Ovary (tissue), 9 donors: ENCODE measurements around the gene PCDHGB2. TPM values are rescaled to one million over a fixed set of nuclear protein-coding genes. Genes with fewer than 3 reads are reported as not detected.
"Not testable (repeated sequence)": the region's sequence is repeated elsewhere in the genome, so short reads cannot be mapped to it uniquely, and the experiment has no call there.

Experiments used
- DNase-seq, 5 donors: peaks; one replicate each; pipeline ENCODE4 v3.0.0-alpha.2; 2019 to 2020
- H3K27ac ChIP-seq, 2 donors: fragments of 200-600 bp; one replicate each; pipeline versions ENCODE4 v1.5.1 to v1.8.0; 2019 to 2022
- H3K27me3 ChIP-seq: fragments of 200-600 bp; one replicate; pipeline ENCODE4 v1.8.0; 2022
- H3K36me3 ChIP-seq: fragments of 200-600 bp; sonication (generic); one replicate; pipeline ENCODE4 v1.5.1; 2019
- H3K4me1 ChIP-seq: one replicate; pipeline ENCODE4 v1.8.1; 2013; ENCODE audit warnings: mild to moderate bottlenecking, moderate library complexity; ENCODE audit not compliant: insufficient read depth
- H3K4me3 ChIP-seq: fragments of 200-600 bp; sonication (generic); one replicate; pipeline ENCODE4 v1.5.1; 2017
- H3K9me3 ChIP-seq, 2 donors: fragments of 200-600 bp in 1 of 2; sonication (generic) in 1 of 2; one replicate each; pipeline versions ENCODE4 v1.5.1 to v1.8.1; 2013 to 2019; ENCODE audit warnings: mild to moderate bottlenecking in 1 of 2, moderate library complexity in 1 of 2
- CTCF ChIP-seq, 3 donors: fragments of 450-650 bp in 2 of 3; fragments of 200-600 bp in 1 of 3; IDR thresholded peaks; one replicate each; pipeline versions ENCODE4 v1.5.1 to v1.8.0; 2016 to 2022; ENCODE audit warnings: antibody characterized with exemption in 3 of 3, mild to moderate bottlenecking in 1 of 3
- EP300 ChIP-seq: sonication (generic); formaldehyde crosslinking; IDR thresholded peaks from one replicate; pipeline ENCODE4 v1.6.1; 2017; ENCODE audit warnings: antibody characterized with exemption
- POLR2A ChIP-seq: fragments of 450-650 bp; IDR thresholded peaks from one replicate; pipeline ENCODE4 v1.6.1; 2017; ENCODE audit warnings: antibody characterized with exemption, mild to moderate bottlenecking, moderate library complexity
- WGBS, 3 donors: extraction: QIAGEN DNeasy Blood & Tissue Kit in 1 of 3; methylation state at CpG; one replicate each; pipeline versions ENCODE4 v1.1.5 to v1.1.7; 2013 to 2017; 5-methylcytosine and 5-hydroxymethylcytosine counted together
- intact Hi-C, 4 donors: fragments of 100-400 bp; cut with DNase I; formaldehyde crosslinking; loops; one replicate each; pipeline versions ENCODE4 v1.11.0 to v1.15.1; 2022 to 2023
- polyA plus RNA-seq, 2 donors: library from polyadenylated mRNA; stranded (reverse); fragments of 200-250 nt in 1 of 2; fragments of 350-450 nt in 1 of 2; fragmentation: Illumina TruSeq in 1 of 2; extraction: RNeasy Lipid Tissue Mini Kit (QIAGEN cat#74804) in 1 of 2; gene quantifications; one replicate each; pipeline ENCODE4 v1.2.3, GENCODE V29; 2013 to 2014
- total RNA-seq, 7 donors: library from RNA; depleted of rRNA in 2 of 7; stranded (reverse); fragments of >200 nt in 2 of 7; fragmentation: NEBNext Ultra II Directional in 3 of 7; extraction: Animal tissue kit (Norgen Biotek cat#: 25700) in 3 of 7; gene quantifications; one replicate each; pipeline versions ENCODE4 v1.1.0 to v1.2.4, GENCODE V29; 2016 to 2023
- donor health status: DM: no; HTN: no; CAD: no; lungs with moderate emphysema.
- donor health status: DM: no; HTN: no; CAD: no.
- donor health status: Bipolar disorder and iron deficiency.
- donor health status: DM: yes; HTN: yes; CAD: no.
- donor health status: DM: no; HTN: no; CAD: no.
- donor health status: DM: yes; HTN: yes; CAD: no.

Gene PCDHGB2
- total and polyA plus RNA-seq, 9 donors, result 1.9 to 11.9 (median 7.4) TPM

GRCh38 chr5:141403387-141403786 lies 43.6 kb downstream of the PCDHGB2 start:
- 23 to 30% (median 24%) methylated on average over 22 of the region's 22 CpGs for WGBS, 3 donors
- Histone ChIP-seq H3K4me1 (no peaks in the 10 kb centered on the region), H3K27me3 (no peaks in the 10 kb centered on the region), H3K4me3 (no peak overlapping the region), H3K9me3 (peaks cover 10 to 44% of the 10 kb centered on the region in 2 donors), H3K36me3 (no peaks in the 10 kb centered on the region), H3K27ac (no peak overlapping the region)
- no peak for DNase-seq
- intact Hi-C loops, result loop anchor here in 1 of 4 donors (10.0 kb wide), 1 partner anchor 151 kb away; no protein-coding TSS in a partner anchor
- no peak for TF ChIP-seq EP300
- no peak for TF ChIP-seq POLR2A
- TF ChIP-seq CTCF (IDR thresholded peaks at IDR 0.05), result no peak

GRCh38 chr5:141407790-141408505 lies 48.2 kb downstream of the PCDHGB2 start, which contains the start of gene PCDHGB6:
Gene PCDHGB6, plus strand, starts transcription at chr5:141408021. Its CDS starts 182 bp downstream, at chr5:141408203.
- DNase-seq, result peak; percentile 34 to 62 (median 55)
- H3K4me3 ChIP-seq, result peak within 1 kb of the TSS; percentile 29
- H3K27ac ChIP-seq, result peak within 1 kb of the TSS in 1 of 2 donors; percentile 16
- H3K27me3 ChIP-seq, H3K4me1 ChIP-seq, H3K36me3 ChIP-seq: not testable (repeated sequence)
- peaks cover 11 to 56% of the 10 kb centered on the region in 2 donors for H3K9me3 ChIP-seq
- 6 to 12% (median 11%) methylated on average over 50 to 51 of the region's 51 CpGs for WGBS, 3 donors
- intact Hi-C loops, result loop anchor here in 1 of 4 donors (10.0 kb wide), 1 partner anchor 147 kb away; no protein-coding TSS in a partner anchor
- peak in 2 of 3 donors; percentile 33 to 47 for TF ChIP-seq CTCF (IDR thresholded peaks at IDR 0.05)

GRCh38 chr5:141409598-141410306 lies 50.0 kb downstream of the PCDHGB2 start:
- Histone ChIP-seq H3K4me1 (peaks cover 2% of the 10 kb centered on the region), H3K9me3 (peaks cover 14 to 55% of the 10 kb centered on the region in 2 donors), H3K27me3 (no peaks in the 10 kb centered on the region), H3K4me3 (no peak overlapping the region), H3K36me3 (peaks cover 4% of the 10 kb centered on the region), H3K27ac (no peak overlapping the region)
- no peak for TF ChIP-seq POLR2A
- TF ChIP-seq CTCF (IDR thresholded peaks at IDR 0.05), result no peak
- TF ChIP-seq EP300, result no peak
- no peak for DNase-seq
- 18 to 27% (median 19%) methylated on average over 63 to 64 of the region's 64 CpGs for WGBS, 3 donors
- intact Hi-C loops, result loop anchor here in 1 of 4 donors (10.0 kb wide), 2 partner anchors 115 to 145 kb away; no protein-coding TSS in a partner anchor

- peaks cover 4% of the 10 kb centered on the region for H3K36me3 ChIP-seq
- H3K27ac ChIP-seq, result no peak overlapping the region
- no peak for DNase-seq
- TF ChIP-seq POLR2A (no peak), CTCF (IDR thresholded peaks at IDR 0.05) (no peak), EP300 (no peak)
- H3K4me3 ChIP-seq, result no peak overlapping the region
- no peaks in the 10 kb centered on the region for H3K27me3 ChIP-seq
- intact Hi-C loops, result loop anchor here in 1 of 4 donors (10.0 kb wide), 1 partner anchor 113 kb away; no protein-coding TSS in a partner anchor
- H3K4me1 ChIP-seq, result peaks cover 2% of the 10 kb centered on the region
- 52 to 72% (median 58%) methylated on average over 3 of the region's 3 CpGs for WGBS, 3 donors
- H3K9me3 ChIP-seq, result peaks cover 14 to 53% of the 10 kb centered on the region in 2 donors
These were observed 51.8 kb downstream of the PCDHGB2 start for GRCh38 chr5:141411575-141411974.

Other genes with a start within 250 kb of the PCDHGB2 start
Only the 30 nearest of the 36 such genes appear.
- 1 to 10 TPM; 2.0 to 5.4 (median 3.8) TPM for gene PCDHB9, start 172.8 kb upstream of the PCDHGB2 start, total RNA-seq
- gene PCDHB9, start 172.8 kb upstream of the PCDHGB2 start, polyA plus RNA-seq, result 1 to 10 TPM; 1.5 to 3.3 TPM
- 1 to 10 TPM; 2.7 to 5.2 (median 3.1) TPM for gene PCDHB10, start 167.6 kb upstream of the PCDHGB2 start, total RNA-seq
- 1 to 10 TPM; 2.9 to 3.4 TPM for gene PCDHB10, start 167.6 kb upstream of the PCDHGB2 start, polyA plus RNA-seq
- 1 to 10 TPM; 2.5 to 9.2 (median 6.0) TPM for gene PCDHB11, start 160.4 kb upstream of the PCDHGB2 start, total RNA-seq
- 1 to 10 TPM; 1.8 to 3.2 TPM for gene PCDHB11, start 160.4 kb upstream of the PCDHGB2 start, polyA plus RNA-seq
- gene PCDHB12, start 151.3 kb upstream of the PCDHGB2 start, total RNA-seq, result 1 to 10 TPM; 2.8 to 8.8 (median 6.9) TPM
- 1 to 10 TPM; 2.8 to 2.9 TPM for gene PCDHB12, start 151.3 kb upstream of the PCDHGB2 start, polyA plus RNA-seq
- 1 to 10 TPM; 3.9 to 5.9 (median 4.5) TPM for gene PCDHB13, start 146.1 kb upstream of the PCDHGB2 start, total RNA-seq
- gene PCDHB13, start 146.1 kb upstream of the PCDHGB2 start, polyA plus RNA-seq, result 1 to 10 TPM; 1.3 to 3.1 TPM
- 1 to 10 TPM; 3.8 to 7.2 (median 5.4) TPM for gene PCDHB14, start 136.7 kb upstream of the PCDHGB2 start, total RNA-seq
- gene PCDHB14, start 136.7 kb upstream of the PCDHGB2 start, polyA plus RNA-seq, result 1 to 10 TPM; 3.8 to 4.5 TPM
- gene PCDHB15, start 114.6 kb upstream of the PCDHGB2 start, total RNA-seq, result 10 to 100 TPM in 4 of 7 donors, 1 to 10 TPM in 3; 3.4 to 17.0 (median 10.3) TPM
- 1 to 10 TPM; 6.7 to 8.2 TPM for gene PCDHB15, start 114.6 kb upstream of the PCDHGB2 start, polyA plus RNA-seq
- 1 to 10 TPM in 1 of 7 donors, under 1 TPM in 3, not detected in 3; 0.40 to 1.4 (median 0.54) TPM for gene SLC25A2, start 55.9 kb upstream of the PCDHGB2 start, total RNA-seq
- gene SLC25A2, start 55.9 kb upstream of the PCDHGB2 start, polyA plus RNA-seq, result under 1 TPM in 1 of 2 donors, not detected in 1; 0.10 TPM
- 100 to 1,000 TPM in 4 of 7 donors, 10 to 100 TPM in 3; 65.1 to 141 (median 102) TPM for gene TAF7, start 39.2 kb upstream of the PCDHGB2 start, total RNA-seq
- gene TAF7, start 39.2 kb upstream of the PCDHGB2 start, polyA plus RNA-seq, result 100 to 1,000 TPM in 1 of 2 donors, 10 to 100 TPM in 1; 96.4 to 136 TPM
- 1 to 10 TPM in 3 of 7 donors, under 1 TPM in 4; 0.72 to 2.8 (median 1.00) TPM for gene PCDHGA1, start 29.5 kb upstream of the PCDHGB2 start, total RNA-seq
- under 1 TPM; 0.29 to 0.90 TPM for gene PCDHGA1, start 29.5 kb upstream of the PCDHGB2 start, polyA plus RNA-seq
- 10 to 100 TPM in 5 of 7 donors, 1 to 10 TPM in 2; 7.3 to 13.5 (median 12.0) TPM for gene PCDHGA2, start 21.2 kb upstream of the PCDHGB2 start, total RNA-seq
- 1 to 10 TPM; 3.0 to 5.4 TPM for gene PCDHGA2, start 21.2 kb upstream of the PCDHGB2 start, polyA plus RNA-seq
- gene PCDHGA3, start 16.2 kb upstream of the PCDHGB2 start, total RNA-seq, result 1 to 10 TPM; 5.3 to 8.6 (median 5.9) TPM
- 1 to 10 TPM; 1.9 to 2.9 TPM for gene PCDHGA3, start 16.2 kb upstream of the PCDHGB2 start, polyA plus RNA-seq
- gene PCDHGB1, start 9.9 kb upstream of the PCDHGB2 start, total RNA-seq, result 1 to 10 TPM; 3.7 to 9.3 (median 5.5) TPM
- 1 to 10 TPM; 1.1 to 1.4 TPM for gene PCDHGB1, start 9.9 kb upstream of the PCDHGB2 start, polyA plus RNA-seq
- gene PCDHGA4, start 5.0 kb upstream of the PCDHGB2 start, total RNA-seq, result 1 to 10 TPM; 4.4 to 8.2 (median 6.6) TPM
- gene PCDHGA4, start 5.0 kb upstream of the PCDHGB2 start, polyA plus RNA-seq, result 1 to 10 TPM; 1.2 to 3.8 TPM
- 1 to 10 TPM; 4.5 to 9.5 (median 6.4) TPM for gene PCDHGA5, start 4.2 kb downstream of the PCDHGB2 start, total RNA-seq
- 1 to 10 TPM; 1.7 to 3.2 TPM for gene PCDHGA5, start 4.2 kb downstream of the PCDHGB2 start, polyA plus RNA-seq
- 1 to 10 TPM; 4.1 to 8.6 (median 5.6) TPM for gene PCDHGB3, start 10.2 kb downstream of the PCDHGB2 start, total RNA-seq
- gene PCDHGB3, start 10.2 kb downstream of the PCDHGB2 start, polyA plus RNA-seq, result 1 to 10 TPM; 1.1 to 2.1 TPM
- 10 to 100 TPM in 3 of 7 donors, 1 to 10 TPM in 4; 6.7 to 14.5 (median 8.7) TPM for gene PCDHGA6, start 13.9 kb downstream of the PCDHGB2 start, total RNA-seq
- gene PCDHGA6, start 13.9 kb downstream of the PCDHGB2 start, polyA plus RNA-seq, result 1 to 10 TPM; 3.6 to 4.2 TPM
- 1 to 10 TPM; 4.2 to 8.6 (median 5.8) TPM for gene PCDHGA7, start 22.7 kb downstream of the PCDHGB2 start, total RNA-seq
- gene PCDHGA7, start 22.7 kb downstream of the PCDHGB2 start, polyA plus RNA-seq, result 1 to 10 TPM; 1.3 to 2.3 TPM
- gene PCDHGB4, start 27.7 kb downstream of the PCDHGB2 start, total RNA-seq, result 10 to 100 TPM in 1 of 7 donors, 1 to 10 TPM in 6; 6.0 to 12.0 (median 8.8) TPM
- gene PCDHGB4, start 27.7 kb downstream of the PCDHGB2 start, polyA plus RNA-seq, result 1 to 10 TPM; 2.1 to 3.1 TPM
- 1 to 10 TPM; 2.9 to 7.6 (median 3.8) TPM for gene PCDHGA8, start 32.6 kb downstream of the PCDHGB2 start, total RNA-seq
- under 1 TPM; 0.37 to 0.41 TPM for gene PCDHGA8, start 32.6 kb downstream of the PCDHGB2 start, polyA plus RNA-seq
- gene PCDHGB5, start 38.0 kb downstream of the PCDHGB2 start, total RNA-seq, result 10 to 100 TPM; 13.2 to 19.7 (median 18.2) TPM
- 1 to 10 TPM; 4.5 to 8.2 TPM for gene PCDHGB5, start 38.0 kb downstream of the PCDHGB2 start, polyA plus RNA-seq
- 10 to 100 TPM in 4 of 7 donors, 1 to 10 TPM in 3; 5.4 to 11.7 (median 10.6) TPM for gene PCDHGA9, start 42.8 kb downstream of the PCDHGB2 start, total RNA-seq
- 1 to 10 TPM; 2.3 to 5.2 TPM for gene PCDHGA9, start 42.8 kb downstream of the PCDHGB2 start, polyA plus RNA-seq
- gene PCDHGB6, start 48.0 kb downstream of the PCDHGB2 start, total RNA-seq, result 10 to 100 TPM in 6 of 7 donors, 1 to 10 TPM in 1; 9.8 to 18.1 (median 14.4) TPM
- 10 to 100 TPM in 1 of 2 donors, 1 to 10 TPM in 1; 7.0 to 12.3 TPM for gene PCDHGB6, start 48.0 kb downstream of the PCDHGB2 start, polyA plus RNA-seq
- gene PCDHGA10, start 53.0 kb downstream of the PCDHGB2 start, total RNA-seq, result 1 to 10 TPM; 5.0 to 9.7 (median 8.1) TPM
- 1 to 10 TPM; 1.3 to 3.9 TPM for gene PCDHGA10, start 53.0 kb downstream of the PCDHGB2 start, polyA plus RNA-seq
- gene PCDHGB7, start 57.7 kb downstream of the PCDHGB2 start, total RNA-seq, result 10 to 100 TPM; 11.3 to 22.9 (median 20.0) TPM
- 10 to 100 TPM in 1 of 2 donors, 1 to 10 TPM in 1; 8.0 to 19.9 TPM for gene PCDHGB7, start 57.7 kb downstream of the PCDHGB2 start, polyA plus RNA-seq
- 1 to 10 TPM; 3.2 to 7.7 (median 5.7) TPM for gene PCDHGA11, start 61.1 kb downstream of the PCDHGB2 start, total RNA-seq
- 1 to 10 TPM; 1.4 to 2.6 TPM for gene PCDHGA11, start 61.1 kb downstream of the PCDHGB2 start, polyA plus RNA-seq
- 10 to 100 TPM in 1 of 7 donors, 1 to 10 TPM in 6; 6.0 to 10.4 (median 8.2) TPM for gene PCDHGA12, start 70.5 kb downstream of the PCDHGB2 start, total RNA-seq
- gene PCDHGA12, start 70.5 kb downstream of the PCDHGB2 start, polyA plus RNA-seq, result 1 to 10 TPM; 2.0 to 4.5 TPM
- gene PCDHGC3, start 116.0 kb downstream of the PCDHGB2 start, total RNA-seq, result 10 to 100 TPM; 19.6 to 85.3 (median 67.7) TPM
- gene PCDHGC3, start 116.0 kb downstream of the PCDHGB2 start, polyA plus RNA-seq, result 10 to 100 TPM; 63.1 to 92.9 TPM
- 1 to 10 TPM; 1.0 to 4.5 (median 2.4) TPM for gene PCDHGC4, start 125.0 kb downstream of the PCDHGB2 start, total RNA-seq
- under 1 TPM; 0.22 to 0.32 TPM for gene PCDHGC4, start 125.0 kb downstream of the PCDHGB2 start, polyA plus RNA-seq
- 1 to 10 TPM; 1.4 to 3.5 (median 2.0) TPM for gene PCDHGC5, start 129.1 kb downstream of the PCDHGB2 start, total RNA-seq
- gene PCDHGC5, start 129.1 kb downstream of the PCDHGB2 start, polyA plus RNA-seq, result under 1 TPM; 0.19 to 0.48 TPM